ENCODE data around the gene CNDP1. TPM values are rescaled to one million over a fixed set of nuclear protein-coding genes. Genes with fewer than 3 reads are reported as not detected.

CNDP1 gene
- total RNA-seq, 1 donor from 2014 or later: not detected

- H3K36me3 Mint-ChIP-seq (ENCODE audit: low read depth, unreplicated experiment): no peaks in the 10 kb centered on the region
- peaks cover 4% of the 10 kb centered on the region for H3K9me3 Mint-ChIP-seq (ENCODE audit: unreplicated experiment)
- TF ChIP-seq CTCF (IDR thresholded peaks at IDR 0.05; ENCODE audit: insufficient read depth, low read depth, low read length): no peak
- no peak for TF ChIP-seq EZH2 (IDR thresholded peaks at IDR 0.05; ENCODE audit: insufficient read depth, low read length)
- Histone ChIP-seq H3K9ac (ENCODE audit: low read length) (no peak overlapping the region), H2AFZ (ENCODE audit: low read depth, low read length) (no peak overlapping the region), H3K36me3 (ENCODE audit: insufficient read depth, low read length) (no peaks in the 10 kb centered on the region), H3K27me3 (ENCODE audit: insufficient read depth, low read length) (no peaks in the 10 kb centered on the region), H3K27ac (ENCODE audit: low read depth, low read length) (no peak overlapping the region), H4K20me1 (ENCODE audit: insufficient read depth, low read length) (no peaks in the 10 kb centered on the region), H3K4me1 (ENCODE audit: insufficient read depth, low read length) (no peaks in the 10 kb centered on the region), H3K4me2 (ENCODE audit: low read length) (no peak overlapping the region), H3K79me2 (ENCODE audit: insufficient read depth, low read length) (no peaks in the 10 kb centered on the region), H3K9me3 (ENCODE audit: insufficient read depth, low read depth, low read length) (no peaks in the 10 kb centered on the region), H3K4me3 (ENCODE audit: insufficient read depth, low read depth, low read length) (no peak overlapping the region)
- H3K27me3 Mint-ChIP-seq (ENCODE audit: low read depth, unreplicated experiment): peaks cover 3% of the 10 kb centered on the region
- H3K4me1 Mint-ChIP-seq (ENCODE audit: low read depth, unreplicated experiment): peaks cover 15% of the 10 kb centered on the region
- FAIRE-seq (no peak), DNase-seq (ENCODE audit: low read depth) (no peak)
- no peak overlapping the region for H3K4me3 Mint-ChIP-seq (ENCODE audit: unreplicated experiment)
- H3K27ac Mint-ChIP-seq (ENCODE audit: unreplicated experiment): no peak overlapping the region
Observed at GRCh38 chr18:74488354-74488753, 45.9 kb upstream of the CNDP1 start.

- Histone ChIP-seq H4K20me1 (ENCODE audit: insufficient read depth, low read length) (no peaks in the 10 kb centered on the region), H3K4me1 (ENCODE audit: insufficient read depth, low read length) (no peaks in the 10 kb centered on the region), H3K79me2 (ENCODE audit: insufficient read depth, low read length) (no peaks in the 10 kb centered on the region), H3K4me2 (ENCODE audit: low read length) (peak overlapping the region; percentile 72), H3K9ac (ENCODE audit: low read length) (no peak overlapping the region), H3K9me3 (ENCODE audit: insufficient read depth, low read depth, low read length) (no peaks in the 10 kb centered on the region), H3K27me3 (ENCODE audit: insufficient read depth, low read length) (no peaks in the 10 kb centered on the region), H2AFZ (ENCODE audit: low read depth, low read length) (no peak overlapping the region), H3K4me3 (ENCODE audit: insufficient read depth, low read depth, low read length) (no peak overlapping the region), H3K27ac (ENCODE audit: low read depth, low read length) (no peak overlapping the region), H3K36me3 (ENCODE audit: insufficient read depth, low read length) (no peaks in the 10 kb centered on the region)
- DNase-seq (ENCODE audit: low read depth) (no peak), FAIRE-seq (no peak)
- Mint-ChIP-seq H3K9me3 (ENCODE audit: unreplicated experiment) (peaks cover 4% of the 10 kb centered on the region), H3K4me3 (ENCODE audit: unreplicated experiment) (no peak overlapping the region), H3K4me1 (ENCODE audit: low read depth, unreplicated experiment) (peaks cover 15% of the 10 kb centered on the region), H3K27me3 (ENCODE audit: low read depth, unreplicated experiment) (peaks cover 3% of the 10 kb centered on the region), H3K36me3 (ENCODE audit: low read depth, unreplicated experiment) (no peaks in the 10 kb centered on the region), H3K27ac (ENCODE audit: unreplicated experiment) (peak overlapping the region; percentile 94)
- TF ChIP-seq EZH2 (IDR thresholded peaks at IDR 0.05; ENCODE audit: insufficient read depth, low read length): no peak
- no peak for TF ChIP-seq CTCF (IDR thresholded peaks at IDR 0.05; ENCODE audit: insufficient read depth, low read depth, low read length)
Observed at GRCh38 chr18:74488864-74489263, 45.4 kb upstream of the CNDP1 start.

- Mint-ChIP-seq H3K4me3 (ENCODE audit: unreplicated experiment) (no peak overlapping the region), H3K36me3 (ENCODE audit: low read depth, unreplicated experiment) (no peaks in the 10 kb centered on the region), H3K9me3 (ENCODE audit: unreplicated experiment) (peaks cover 4% of the 10 kb centered on the region), H3K27ac (ENCODE audit: unreplicated experiment) (peak overlapping the region; percentile 94), H3K4me1 (ENCODE audit: low read depth, unreplicated experiment) (peaks cover 15% of the 10 kb centered on the region), H3K27me3 (ENCODE audit: low read depth, unreplicated experiment) (peaks cover 3% of the 10 kb centered on the region)
- Histone ChIP-seq H3K27me3 (ENCODE audit: insufficient read depth, low read length) (no peaks in the 10 kb centered on the region), H3K79me2 (ENCODE audit: insufficient read depth, low read length) (no peaks in the 10 kb centered on the region), H3K27ac (ENCODE audit: low read depth, low read length) (no peak overlapping the region), H3K36me3 (ENCODE audit: insufficient read depth, low read length) (no peaks in the 10 kb centered on the region), H2AFZ (ENCODE audit: low read depth, low read length) (no peak overlapping the region), H3K9ac (ENCODE audit: low read length) (no peak overlapping the region), H3K4me2 (ENCODE audit: low read length) (peak overlapping the region; percentile 72), H4K20me1 (ENCODE audit: insufficient read depth, low read length) (no peaks in the 10 kb centered on the region), H3K4me3 (ENCODE audit: insufficient read depth, low read depth, low read length) (no peak overlapping the region), H3K9me3 (ENCODE audit: insufficient read depth, low read depth, low read length) (no peaks in the 10 kb centered on the region), H3K4me1 (ENCODE audit: insufficient read depth, low read length) (no peaks in the 10 kb centered on the region)
- peak; percentile 86 for DNase-seq (ENCODE audit: low read depth)
- FAIRE-seq: peak; percentile 5
- TF ChIP-seq CTCF (IDR thresholded peaks at IDR 0.05; ENCODE audit: insufficient read depth, low read depth, low read length) (no peak), EZH2 (IDR thresholded peaks at IDR 0.05; ENCODE audit: insufficient read depth, low read length) (no peak)
Observed at GRCh38 chr18:74489676-74490075, 44.6 kb upstream of the CNDP1 start.
